A204.1 (cell line): Measurements from ENCODE around the gene ZNF594.
"Not testable (repeated sequence)": the region's sequence is repeated elsewhere in the genome, so short reads cannot be mapped to it uniquely, and the experiment has no call there.

Source experiments
- FAIRE-seq: peaks from 2 replicates; lab custom pipeline; 2012; peaks lifted over from hg19 to GRCh38; lab: Jason Lieb, UNC

The ZNF594 gene

DNA sequence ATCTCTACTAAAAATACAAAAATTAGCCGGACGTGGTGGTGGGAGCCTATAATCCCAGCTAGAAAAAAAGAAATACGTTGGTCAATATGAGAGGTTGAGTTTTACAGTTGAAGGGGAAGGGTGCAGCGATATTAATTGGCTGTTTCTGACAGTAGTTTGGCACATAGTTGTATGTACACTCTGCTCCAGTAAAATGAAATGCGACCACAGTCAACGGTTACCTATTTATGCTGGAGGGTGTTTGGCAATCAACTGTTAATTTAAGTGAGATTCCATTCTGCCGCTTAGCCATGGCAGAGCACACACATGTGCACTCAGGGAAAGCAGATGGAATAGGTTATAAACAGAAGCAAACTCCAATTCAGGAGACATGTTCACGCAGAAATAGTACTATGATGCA, 9.3 kb upstream of the ZNF594 start:
- no peak for FAIRE-seq

DNA sequence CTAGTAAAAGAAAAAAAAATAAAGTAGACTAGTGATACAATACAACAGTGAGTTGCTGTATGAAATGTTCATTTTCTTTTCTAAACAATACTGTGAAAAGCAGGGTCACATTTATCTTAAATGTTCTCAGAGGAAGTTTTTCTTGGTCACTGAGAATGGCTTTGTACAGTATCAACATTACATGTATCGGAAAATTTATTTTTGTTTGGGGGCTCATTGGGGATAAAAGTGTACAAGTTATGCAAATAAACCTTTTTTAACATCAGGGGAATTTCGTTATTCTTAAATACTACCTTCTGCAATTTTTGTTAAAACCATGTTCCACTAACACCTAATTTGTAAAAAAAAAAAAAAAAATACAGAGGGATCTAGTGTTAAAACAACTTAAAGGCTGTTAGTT, 8.7 kb upstream of the ZNF594 start:
- FAIRE-seq = no peak

DNA sequence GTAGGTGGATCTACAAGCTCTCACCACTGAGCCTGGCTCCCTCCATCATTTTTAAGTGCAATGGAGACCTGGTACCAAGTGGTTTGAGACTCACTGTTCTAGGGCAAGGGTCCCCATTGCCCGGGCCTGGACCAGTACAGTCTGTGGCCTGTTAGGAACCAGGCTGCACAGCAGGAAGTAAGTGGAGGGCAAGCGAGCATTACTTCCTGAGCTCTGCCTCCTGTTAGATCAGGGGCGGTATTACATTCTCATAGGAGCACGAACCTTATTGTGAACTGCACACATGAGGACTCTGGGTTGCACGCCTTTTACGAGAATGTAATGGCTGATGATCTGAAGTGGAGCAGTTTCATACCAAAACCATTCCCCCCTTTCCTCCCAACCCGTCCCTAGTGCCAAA, 6.8 kb upstream of the ZNF594 start:
- FAIRE-seq = no peak

DNA sequence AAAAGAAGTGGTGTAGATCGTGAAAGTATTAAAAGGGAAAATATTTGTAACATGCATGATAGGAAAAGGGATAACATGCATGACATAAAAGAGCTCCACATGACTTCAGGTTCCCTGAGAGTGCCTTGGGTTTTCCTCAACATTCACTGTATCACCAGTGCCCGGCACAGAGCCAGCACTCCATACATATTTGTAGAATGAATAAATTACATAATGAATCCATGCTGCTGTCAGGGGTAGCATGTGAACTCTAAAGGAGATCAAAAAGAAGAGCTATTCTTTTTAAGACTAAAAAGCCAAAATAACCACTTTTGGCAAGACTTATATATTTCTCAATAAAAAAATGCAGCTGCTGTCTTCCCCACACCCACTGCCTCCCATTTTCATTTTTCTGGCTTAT, 2.7 kb upstream of the ZNF594 start:
- no peak for FAIRE-seq

DNA sequence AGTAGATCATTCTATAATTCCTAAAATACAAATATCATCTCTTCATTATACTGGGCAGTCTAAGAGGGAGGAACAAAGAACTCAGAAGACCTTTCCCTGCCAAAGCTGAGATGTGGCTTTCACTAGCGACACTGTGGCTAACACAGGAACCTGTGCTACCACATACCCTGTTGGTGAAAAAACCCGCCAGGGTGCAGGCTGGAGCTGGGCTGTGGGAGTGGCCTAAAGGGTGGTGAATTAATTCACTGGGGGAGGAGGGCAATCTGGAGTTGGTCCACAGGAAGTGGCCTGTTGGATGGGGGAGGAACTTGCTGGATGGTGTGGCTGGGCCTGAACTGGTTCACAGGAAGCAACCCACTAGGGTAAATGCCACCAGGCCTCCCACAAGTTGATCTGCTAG, 7.4 kb downstream of the ZNF594 start:
- no peak for FAIRE-seq

DNA sequence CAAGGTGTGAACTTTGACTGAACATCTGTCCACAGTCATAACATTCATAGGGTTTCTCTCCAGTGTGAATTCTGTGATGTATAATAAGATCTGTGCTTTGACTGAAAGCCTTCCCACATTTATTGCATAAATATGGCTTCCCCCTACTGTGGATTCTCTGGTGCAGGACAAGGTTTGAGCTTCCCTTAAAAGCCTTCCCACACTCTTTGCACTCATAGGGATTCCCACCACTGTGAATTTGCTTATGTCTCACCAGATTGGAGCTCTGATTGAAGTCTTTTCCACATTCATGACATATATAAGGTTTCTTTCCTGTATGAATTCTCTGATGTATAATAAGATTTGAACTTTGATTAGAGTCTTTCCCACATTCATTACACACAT, 8.3 kb downstream of the ZNF594 start:
- FAIRE-seq = no peak

DNA sequence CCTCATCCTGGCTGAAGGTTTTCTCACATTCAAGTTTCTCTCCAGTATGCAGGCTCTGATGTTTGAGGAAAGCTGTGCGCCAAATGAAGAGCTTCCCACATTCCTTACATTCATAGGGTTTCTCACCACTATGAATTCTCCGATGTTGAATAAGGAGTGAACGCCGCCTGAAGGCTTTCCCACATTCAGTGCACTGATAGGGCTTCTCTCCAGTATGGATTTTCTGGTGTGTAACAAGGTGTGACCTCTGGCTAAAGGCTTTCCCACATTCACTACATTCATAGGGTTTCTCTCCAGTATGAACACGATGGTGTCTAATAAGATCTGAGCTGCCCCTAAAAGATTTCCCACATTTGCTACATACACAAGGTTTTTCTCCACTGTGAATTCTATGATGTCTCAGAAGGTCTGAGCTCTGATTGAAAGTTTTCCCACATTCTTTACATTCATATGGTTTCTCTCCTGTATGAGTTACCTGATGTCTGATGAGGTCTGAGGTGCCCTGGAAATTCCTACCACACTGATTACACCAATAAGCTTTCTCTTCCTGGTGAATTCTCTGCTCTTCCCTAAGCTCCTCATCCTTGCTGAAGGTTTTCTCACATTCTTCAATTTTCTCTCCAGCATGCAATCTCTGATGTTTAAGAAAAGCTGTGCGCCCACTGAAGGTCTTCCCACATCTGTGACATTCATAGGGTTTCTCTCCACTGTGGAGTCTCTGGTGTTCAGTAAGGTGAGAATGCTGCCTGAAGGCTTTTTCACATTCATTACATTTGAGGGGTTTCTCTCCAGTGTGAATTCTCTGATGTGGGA, 8.9 kb downstream of the ZNF594 start:
- no peak for FAIRE-seq

DNA sequence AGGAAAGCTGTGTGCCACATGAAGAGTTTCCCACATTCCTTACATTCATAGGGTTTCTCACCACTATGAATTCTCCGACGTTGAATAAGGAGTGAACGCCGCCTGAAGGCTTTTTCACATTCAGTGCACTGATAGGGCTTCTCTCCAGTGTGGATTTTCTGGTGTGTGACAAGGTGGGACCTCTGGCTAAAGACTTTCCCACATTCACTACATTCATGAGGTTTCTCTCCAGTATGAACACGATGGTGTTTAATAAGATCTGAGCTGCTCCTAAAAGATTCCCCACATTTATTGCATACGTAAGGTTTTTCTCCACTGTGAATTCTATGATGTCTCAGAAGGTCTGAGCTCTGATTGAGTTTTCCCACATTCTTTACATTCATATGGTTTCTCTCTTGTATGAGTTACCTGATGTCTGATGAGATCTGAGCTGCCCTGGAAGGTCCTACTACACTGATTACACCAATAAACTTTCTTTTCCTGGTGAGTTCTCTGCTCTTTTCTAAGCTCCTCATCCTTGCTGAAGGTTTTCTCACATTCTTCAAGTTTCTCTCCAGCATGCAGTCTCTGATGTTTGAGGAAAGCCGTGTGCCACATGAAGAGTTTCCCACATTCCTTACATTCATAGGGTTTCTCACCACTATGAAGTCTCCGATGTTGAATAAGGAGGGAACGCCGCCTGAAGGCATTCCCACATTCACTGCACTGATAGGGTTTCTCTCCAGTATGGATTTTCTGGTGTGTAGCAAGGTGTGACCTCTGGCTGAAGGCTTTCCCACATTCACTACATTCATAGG, 10.0 kb downstream of the ZNF594 start:
- FAIRE-seq = no peak

DNA sequence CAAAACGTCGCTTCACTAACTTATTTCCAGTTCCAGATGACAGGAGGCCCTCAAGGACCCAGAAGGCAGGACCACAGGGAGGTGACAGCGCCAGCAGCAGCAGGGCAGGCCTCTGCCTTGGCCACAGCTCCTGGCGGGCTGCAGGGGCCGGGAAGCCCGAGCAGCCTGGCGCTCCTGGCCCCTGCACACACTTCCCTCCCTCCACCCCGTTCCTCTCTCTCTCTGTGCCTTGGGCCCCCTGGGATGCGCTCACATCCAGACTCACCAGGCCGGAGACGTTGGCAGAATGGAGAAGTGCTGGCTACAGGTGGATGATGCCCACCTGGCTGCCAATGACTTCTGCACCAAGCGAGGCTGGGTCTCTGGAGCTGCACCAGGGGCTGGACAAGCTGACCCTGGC, 12.7 kb downstream of the ZNF594 start:
- no peak for FAIRE-seq

DNA sequence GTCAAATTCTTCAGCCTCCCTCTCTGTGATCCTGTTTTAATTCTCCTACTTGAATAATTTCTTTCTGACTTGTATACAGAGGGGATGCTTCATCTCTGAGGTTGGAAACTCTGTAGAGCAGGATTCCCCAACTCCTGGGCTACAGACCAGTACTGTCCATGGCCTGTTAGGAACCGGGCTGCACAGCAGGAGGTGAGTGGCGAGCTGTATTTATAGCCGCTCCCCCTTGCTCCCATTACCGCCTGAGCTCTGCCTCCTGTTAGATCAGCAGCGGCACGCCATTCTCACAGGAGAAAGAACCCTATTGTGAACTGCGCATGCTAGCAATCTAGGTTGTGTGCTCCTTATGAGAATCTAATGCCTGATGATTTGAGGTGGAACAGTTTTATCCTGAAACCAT, 16.6 kb downstream of the ZNF594 start:
- FAIRE-seq = not testable (repeated sequence)

DNA sequence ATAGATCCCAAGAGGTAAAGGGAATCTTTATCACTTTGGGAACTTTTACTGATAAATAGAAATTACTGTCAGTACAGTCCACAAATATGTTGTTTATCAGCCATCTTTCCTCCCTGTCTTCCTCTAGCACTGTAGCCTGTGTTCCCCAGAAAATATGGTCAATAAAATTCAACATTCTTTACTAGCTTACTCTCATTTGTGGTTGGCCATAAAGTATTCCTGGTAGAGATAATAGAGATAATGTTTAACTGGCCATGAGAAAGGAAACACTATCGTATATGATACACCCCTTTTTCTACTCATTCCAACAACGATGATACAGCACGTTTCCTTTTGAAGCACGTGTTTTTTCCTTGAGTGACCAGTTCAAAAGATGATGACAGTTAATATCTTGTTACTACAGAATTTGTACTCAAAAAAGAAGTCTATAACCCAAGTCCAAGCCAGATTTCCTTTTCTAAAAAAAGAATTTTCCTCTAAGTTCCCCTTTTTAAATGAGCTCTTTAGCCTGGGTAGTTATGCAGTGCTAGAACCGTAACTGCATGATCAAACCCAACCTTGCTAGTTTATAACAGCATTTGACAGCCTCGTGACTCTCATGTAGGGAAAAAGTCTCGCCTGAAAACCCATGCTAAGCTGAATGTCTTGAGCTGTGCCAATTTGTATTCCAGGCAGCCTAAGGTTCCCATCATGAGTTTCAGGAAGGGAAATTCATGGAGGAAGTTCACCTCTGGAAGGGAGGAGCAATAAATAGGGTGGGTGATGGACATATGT, 25.7 kb downstream of the ZNF594 start:
- FAIRE-seq = not testable (repeated sequence)

DNA sequence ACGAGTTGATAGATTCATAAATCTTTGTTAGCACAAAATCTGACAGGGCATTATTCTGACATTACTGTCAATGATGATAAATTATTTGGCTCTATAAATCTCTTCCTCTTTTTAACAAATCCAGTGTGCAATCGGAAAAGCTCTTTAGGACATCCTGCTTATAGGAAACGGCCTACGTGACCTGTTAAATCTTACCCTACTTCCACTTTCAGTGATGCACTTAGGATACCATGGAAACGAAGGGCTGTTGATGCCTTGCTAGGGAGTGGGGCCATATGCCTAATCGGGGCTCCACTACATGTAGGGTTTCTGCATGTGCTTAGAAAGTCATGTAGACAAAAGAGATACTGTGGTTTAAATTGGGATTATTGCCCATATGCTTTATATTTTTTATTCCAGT, 27.2 kb downstream of the ZNF594 start:
- no peak for FAIRE-seq

DNA sequence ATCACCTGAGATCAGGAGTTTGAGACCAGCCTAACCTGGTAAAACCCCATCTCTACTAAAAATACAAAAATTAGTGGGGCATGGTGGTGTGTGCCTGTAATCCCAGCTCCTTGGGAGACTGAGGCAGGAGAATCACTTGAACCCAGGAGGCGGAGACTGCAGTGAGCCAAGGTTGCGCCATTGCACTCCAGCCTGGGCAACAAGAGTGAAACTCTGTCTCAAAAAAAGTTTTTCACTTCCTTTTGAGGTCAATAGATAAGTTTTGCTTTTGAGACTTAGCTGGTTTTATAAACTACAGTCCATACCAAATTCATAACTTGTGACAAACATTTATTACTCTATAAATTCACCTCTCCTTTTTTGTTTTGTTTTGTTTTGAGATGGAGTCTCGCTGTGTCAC, 29.9 kb downstream of the ZNF594 start:
- FAIRE-seq = not testable (repeated sequence)

DNA sequence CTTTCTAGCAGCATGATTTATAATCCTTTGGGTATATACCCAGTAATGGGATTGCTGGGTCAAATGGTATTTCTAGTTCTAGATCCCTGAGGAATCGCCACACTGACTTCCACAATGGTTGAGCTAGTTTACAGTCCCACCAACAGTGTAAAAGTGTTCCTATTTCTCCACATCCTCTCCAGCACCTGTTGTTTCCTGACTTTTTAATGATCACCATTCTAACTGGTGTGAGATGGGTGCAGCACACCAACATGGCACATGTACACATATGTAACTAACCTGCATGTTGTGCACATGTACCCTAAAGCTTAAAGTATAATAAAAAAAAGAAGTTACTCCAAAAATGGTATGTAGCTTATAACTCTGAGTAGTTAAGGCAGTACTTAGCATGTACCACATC, 31.0 kb downstream of the ZNF594 start:
- FAIRE-seq = not testable (repeated sequence)

DNA sequence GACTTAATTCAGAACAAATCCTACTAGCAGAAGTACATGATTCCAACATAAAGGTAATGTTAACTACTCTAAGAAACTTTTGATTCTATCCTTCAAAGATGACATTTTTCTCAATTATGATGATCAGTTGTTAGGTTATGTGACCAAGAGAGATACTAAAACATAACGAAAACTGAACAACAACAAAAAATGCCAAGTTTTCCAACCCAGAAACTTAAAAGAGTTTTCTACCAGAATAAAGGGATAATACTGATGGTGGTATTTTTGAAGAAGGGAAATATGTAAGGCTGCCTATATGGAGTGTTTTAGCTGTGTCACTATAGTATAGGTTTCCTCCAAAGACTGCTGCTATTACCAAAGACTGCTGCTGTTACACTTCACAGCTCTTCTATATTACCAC, 45.5 kb downstream of the ZNF594 start:
- not testable (repeated sequence) for FAIRE-seq

DNA sequence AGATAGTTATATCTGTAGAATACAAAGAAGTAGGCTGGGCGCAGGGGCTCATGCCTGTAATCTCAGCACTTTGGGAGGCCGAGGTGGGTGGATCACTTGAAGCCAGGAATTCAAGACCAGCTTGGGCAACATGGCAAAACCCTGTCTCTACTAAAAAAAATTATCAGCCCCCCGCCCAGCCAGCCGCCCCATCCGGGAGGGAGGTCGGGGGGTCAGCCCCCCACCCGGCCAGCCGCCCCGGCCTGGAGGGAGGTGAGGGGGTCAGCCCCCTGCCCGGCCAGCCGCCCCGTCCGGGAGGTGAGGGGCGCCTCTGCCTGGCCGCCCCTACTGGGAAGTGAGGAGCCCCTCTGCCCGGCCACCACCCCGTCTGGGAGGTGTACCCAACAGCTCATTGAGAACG, 48.8 kb downstream of the ZNF594 start:
- not testable (repeated sequence) for FAIRE-seq

DNA sequence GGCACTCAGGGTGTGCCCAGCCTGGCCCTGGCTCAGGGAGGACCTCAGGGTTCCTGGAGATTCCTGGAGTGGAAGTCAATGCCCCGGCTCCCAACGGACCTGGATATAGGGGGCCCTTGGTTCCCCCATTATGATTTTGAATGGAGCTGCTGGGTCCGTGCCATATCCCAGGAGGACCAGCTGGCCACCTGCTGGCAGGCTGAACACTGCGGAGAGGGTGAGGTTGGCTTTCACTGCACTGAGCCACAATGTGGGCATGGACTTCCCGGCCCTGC, 52.3 kb downstream of the ZNF594 start:
- no peak for FAIRE-seq

DNA sequence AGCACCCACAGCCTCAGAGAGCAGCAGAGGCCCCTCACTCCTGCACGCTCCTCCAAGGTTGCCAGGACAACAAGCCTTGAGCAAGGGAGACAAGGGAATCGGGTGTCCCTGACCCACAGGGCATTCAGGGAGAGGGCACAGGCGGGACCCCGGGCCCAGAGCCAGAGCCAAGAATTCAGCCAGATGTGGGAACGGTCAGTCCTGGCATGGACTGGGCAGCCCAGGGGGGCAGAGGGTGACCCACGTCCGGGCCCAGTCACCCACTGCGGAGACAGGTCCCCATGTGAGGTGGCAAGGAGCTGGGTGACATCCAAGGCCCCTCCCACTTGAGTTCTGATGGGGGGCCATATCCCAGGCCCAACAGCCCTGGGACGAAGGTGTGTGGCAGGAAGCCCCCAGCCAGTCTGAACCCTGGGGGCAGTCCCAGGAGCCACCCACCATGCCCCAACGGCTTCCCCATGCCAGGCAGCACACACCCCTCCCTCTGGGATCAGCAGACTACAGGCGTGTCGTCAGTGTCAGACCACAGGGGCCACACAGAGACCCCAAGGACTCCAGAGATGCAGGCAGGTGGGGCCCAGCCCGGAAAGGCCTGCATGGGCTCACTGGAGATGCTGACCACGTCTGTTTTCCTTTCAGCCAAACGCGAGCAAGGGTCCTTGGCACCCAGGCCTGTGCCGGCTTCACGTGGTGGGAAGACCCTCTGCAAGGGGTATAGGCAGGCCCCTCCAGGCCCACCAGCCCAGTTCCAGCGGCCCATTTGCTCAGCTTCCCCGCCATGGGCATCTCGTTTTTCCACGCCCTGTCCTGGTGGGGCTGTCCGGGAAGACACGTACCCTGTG, 52.8 kb downstream of the ZNF594 start:
- no peak for FAIRE-seq

DNA sequence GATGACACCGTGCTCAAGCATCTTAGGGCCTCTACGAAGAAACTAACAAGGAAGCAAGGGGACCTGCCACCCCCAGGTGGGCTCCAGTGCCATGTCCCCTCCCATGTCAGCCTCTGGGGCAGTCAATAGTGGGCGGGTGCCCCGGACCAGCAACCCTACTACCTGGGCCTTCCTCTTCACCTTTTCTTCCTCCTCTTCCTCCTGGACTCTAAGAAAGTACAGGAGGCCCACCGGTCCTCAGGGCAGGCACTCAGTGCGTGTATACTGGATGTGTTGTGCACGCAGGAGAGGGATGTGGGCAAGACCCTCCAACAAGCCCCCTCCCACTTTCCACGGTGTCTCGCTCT, 53.5 kb downstream of the ZNF594 start:
- FAIRE-seq = not testable (repeated sequence)

DNA sequence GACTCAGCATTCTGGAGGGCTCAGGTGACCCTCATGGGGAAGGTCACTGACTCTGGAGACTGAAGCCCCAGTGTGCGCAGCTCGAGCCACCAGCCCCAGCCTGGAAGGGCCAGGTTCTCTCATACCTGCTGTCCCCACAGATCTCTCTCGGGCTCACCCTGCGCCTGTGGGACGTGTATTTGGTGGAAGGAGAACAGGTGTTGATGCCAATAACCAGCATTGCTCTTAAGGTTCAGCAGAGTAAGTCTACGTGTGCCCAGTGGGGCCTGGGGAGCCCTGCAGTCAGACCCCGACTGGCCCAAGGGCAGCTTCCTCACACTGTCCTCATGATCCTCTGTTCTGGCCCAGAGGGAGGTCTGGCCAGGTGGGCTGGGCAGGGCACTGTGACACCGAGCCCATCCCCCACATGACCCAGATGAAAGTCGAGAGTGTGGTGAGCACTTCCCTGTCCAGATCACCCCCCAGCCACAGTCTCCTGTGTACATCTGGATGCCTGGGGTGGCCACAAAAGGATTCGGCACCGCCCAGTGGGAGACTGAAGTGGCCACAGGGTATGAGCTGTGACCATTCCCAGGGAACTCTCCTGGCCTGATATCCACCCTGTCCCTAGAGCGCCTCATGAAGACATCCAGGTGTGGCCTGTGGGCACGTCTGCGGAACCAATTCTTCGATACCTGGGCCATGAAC, 54.0 kb downstream of the ZNF594 start:
- not testable (repeated sequence) for FAIRE-seq

DNA sequence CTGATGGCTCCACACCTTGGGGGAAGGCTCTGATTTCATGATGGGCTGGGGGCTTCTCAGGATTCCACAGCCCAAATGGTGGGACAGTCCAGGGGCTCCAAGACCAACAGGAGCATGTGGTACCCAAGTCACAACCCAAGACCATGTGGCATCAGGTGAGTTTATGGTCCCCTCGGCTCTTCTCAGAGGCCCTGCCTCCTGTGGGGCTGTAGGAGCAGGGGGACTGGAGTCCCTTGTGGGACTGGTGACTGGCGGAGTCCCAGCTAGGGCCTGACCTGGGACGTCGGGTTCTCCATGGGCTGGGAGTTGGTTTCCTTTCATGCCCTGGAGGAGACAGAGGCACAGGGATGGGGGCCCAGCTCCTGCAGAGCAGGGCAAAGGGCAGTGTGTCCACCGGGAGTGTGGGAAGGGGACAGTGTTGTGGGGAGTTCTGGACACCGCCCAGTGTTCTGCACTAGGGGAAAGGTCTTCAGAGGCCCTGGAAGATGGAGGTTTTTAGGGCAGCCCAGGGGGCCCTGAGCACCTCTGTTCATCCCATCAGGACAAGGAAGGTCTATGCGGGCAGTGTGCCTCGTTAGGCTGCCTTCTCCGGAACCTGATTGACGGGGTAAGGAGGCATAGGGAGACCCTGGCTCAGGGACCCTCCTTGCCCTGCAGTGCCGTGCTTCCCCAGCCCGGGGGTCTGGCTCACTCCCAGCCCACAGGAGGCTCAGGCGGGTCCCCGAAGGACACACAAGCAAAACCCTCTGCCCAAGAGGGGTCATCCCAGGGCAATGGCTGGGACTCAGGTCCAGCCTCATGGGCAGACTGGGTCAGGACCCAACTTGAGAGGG, 54.9 kb downstream of the ZNF594 start:
- not testable (repeated sequence) for FAIRE-seq
